Upper lobe of left lung (tissue), 6 donors: Measurements from ENCODE around the gene ATXN1. TPM values are rescaled to one million over a fixed set of nuclear protein-coding genes. Genes with fewer than 3 reads are reported as not detected.

Experiments
- ATAC-seq, 2 donors: fragments of 200-7000 bp; cut with Tn5 transposase; one replicate each; pipeline ENCODE4 v1.9.1; 2022; ENCODE audit warnings: mild to moderate bottlenecking in 2 of 2, moderate library complexity in 2 of 2; ENCODE audit not compliant: low FRiP score in 2 of 2
- DNase-seq, 2 donors: peaks; one replicate each; pipeline ENCODE4 v3.0.0-alpha.2; 2019 to 2020
- H3K27ac ChIP-seq, 4 donors: fragments of 200-600 bp; sonication (generic); one replicate each; pipeline ENCODE4 v1.5.1; 2016 to 2019
- H3K27me3 ChIP-seq, 4 donors: fragments of 200-600 bp; sonication (generic); one replicate each; pipeline ENCODE4 v1.5.1; 2017 to 2019
- H3K36me3 ChIP-seq, 4 donors: fragments of 200-600 bp; sonication (generic); one replicate each; pipeline ENCODE4 v1.5.1; 2016 to 2019
- H3K4me1 ChIP-seq, 4 donors: fragments of 200-600 bp; sonication (generic); one replicate each; pipeline ENCODE4 v1.5.1; 2018 to 2019
- H3K4me3 ChIP-seq, 4 donors: fragments of 200-600 bp; sonication (generic); one replicate each; pipeline ENCODE4 v1.5.1; 2017 to 2019; ENCODE audit warnings: mild to moderate bottlenecking in 2 of 4, moderate library complexity in 1 of 4
- H3K9me3 ChIP-seq, 4 donors: fragments of 200-600 bp; sonication (generic); one replicate each; pipeline ENCODE4 v1.5.1; 2018 to 2019
- EP300 ChIP-seq, 4 donors: sonication (generic); formaldehyde crosslinking; IDR thresholded peaks; one replicate each; pipeline ENCODE4 v1.5.1; 2017; ENCODE audit warnings: antibody characterized with exemption in 4 of 4, control low read depth in 2 of 4
- POLR2A ChIP-seq, 4 donors: fragments of 450-650 bp; IDR thresholded peaks; one replicate each; pipeline ENCODE4 v1.5.1; 2016 to 2017; ENCODE audit warnings: antibody characterized with exemption in 4 of 4, mild to moderate bottlenecking in 2 of 4
- POLR2AphosphoS5 ChIP-seq, 2 donors: sonication (generic); formaldehyde crosslinking; IDR thresholded peaks; one replicate each; pipeline ENCODE4 v1.5.1; 2017; ENCODE audit warnings: antibody characterized with exemption in 2 of 2
- WGBS, 2 donors: methylation state at CpG; one replicate each; pipeline ENCODE4 v1.1.5; 2017 to 2018; 5-methylcytosine and 5-hydroxymethylcytosine counted together
- total RNA-seq, 6 donors: library from RNA; depleted of rRNA in 4 of 6; stranded (reverse); fragments of >200 nt in 4 of 6; gene quantifications; one replicate each; pipeline versions ENCODE4 v1.1.0 to v1.2.1, GENCODE V29; 2016 to 2021
- TF ChIP-seq, protein P1 (sequence below), 6 experiments: fragments of 450-650 bp in 4 of 6; fragments of 200-600 bp in 2 of 6; sonication (generic) in 2 of 6; IDR thresholded peaks; one replicate each; pipeline ENCODE4 v1.5.1; 2016 to 2019; ENCODE audit warnings: antibody characterized with exemption in 6 of 6
- donor health status: DM: no; HTN: no; CAD: no; lungs with moderate emphysema.
- donor health status: DM: no; HTN: yes; CAD: no; lungs with severe emphysema.

ATXN1 gene
- total RNA-seq, 6 donors from 2014 or later = 44.2 to 106 (median 71.7) TPM

DNA sequence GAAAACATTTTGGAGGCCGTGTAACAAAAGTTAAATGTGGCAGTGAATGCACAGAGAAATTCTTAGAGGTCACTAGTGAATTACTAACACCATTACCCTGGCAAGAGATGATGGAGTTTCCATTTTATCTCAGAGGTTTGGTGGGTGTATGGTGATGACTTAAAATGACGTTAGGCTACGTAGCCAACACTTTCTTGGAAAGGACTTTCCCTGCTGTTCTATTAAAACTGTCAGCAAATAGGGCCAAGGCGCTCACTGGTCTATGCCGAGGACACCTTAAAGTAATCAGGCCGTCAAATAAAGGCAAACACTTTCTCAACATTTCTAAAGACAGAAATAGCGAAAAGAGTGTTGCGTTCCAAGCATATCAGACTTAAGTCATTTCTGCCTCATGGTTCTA is 362.1 kb downstream of the ATXN1 start:
- DNase-seq = no peak
- whole genome bisulfite sequencing, 2 donors = 82 to 86% methylated on average over 8 of the region's 8 CpGs
- no peak overlapping the region for H3K4me3 ChIP-seq
- H3K36me3 ChIP-seq = no peaks in the 10 kb centered on the region
- no peaks in the 10 kb centered on the region for H3K9me3 ChIP-seq
- no peak for ATAC-seq
- TF ChIP-seq POLR2AphosphoS5 (IDR thresholded peaks at IDR 0.05) (no peak), EP300 (IDR thresholded peaks at IDR 0.05) (no peak)
- no peak overlapping the region for H3K27ac ChIP-seq
- no peaks in the 10 kb centered on the region for H3K27me3 ChIP-seq
- H3K4me1 ChIP-seq = no peaks in the 10 kb centered on the region

DNA sequence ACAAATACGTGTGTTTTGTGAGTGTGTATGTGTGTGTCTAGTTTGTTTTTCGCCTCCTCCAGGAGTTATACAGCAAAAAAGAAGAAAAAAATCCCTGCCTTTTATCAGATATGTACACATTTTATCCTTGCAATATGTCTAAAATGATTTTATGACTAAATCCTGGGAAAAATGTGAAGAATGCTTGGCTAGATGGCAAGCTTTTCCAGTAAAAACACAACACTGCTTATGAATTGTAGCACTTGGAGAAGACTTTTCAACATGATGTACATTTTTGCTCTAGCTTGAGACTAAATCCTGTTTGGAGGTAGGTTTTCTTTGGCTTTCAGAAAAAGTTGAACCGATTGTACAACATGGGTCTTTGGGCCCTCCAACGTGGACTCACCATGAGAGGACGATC is 362.7 kb downstream of the ATXN1 start:
- Histone ChIP-seq H3K9me3 (no peaks in the 10 kb centered on the region), H3K36me3 (no peaks in the 10 kb centered on the region), H3K4me3 (no peak overlapping the region), H3K27ac (no peak overlapping the region), H3K27me3 (no peaks in the 10 kb centered on the region), H3K4me1 (no peaks in the 10 kb centered on the region)
- DNase-seq = no peak
- TF ChIP-seq EP300 (IDR thresholded peaks at IDR 0.05) (no peak), POLR2AphosphoS5 (IDR thresholded peaks at IDR 0.05) (no peak), POLR2A (IDR thresholded peaks at IDR 0.05) (no peak)
- TF ChIP-seq, protein P1, sequence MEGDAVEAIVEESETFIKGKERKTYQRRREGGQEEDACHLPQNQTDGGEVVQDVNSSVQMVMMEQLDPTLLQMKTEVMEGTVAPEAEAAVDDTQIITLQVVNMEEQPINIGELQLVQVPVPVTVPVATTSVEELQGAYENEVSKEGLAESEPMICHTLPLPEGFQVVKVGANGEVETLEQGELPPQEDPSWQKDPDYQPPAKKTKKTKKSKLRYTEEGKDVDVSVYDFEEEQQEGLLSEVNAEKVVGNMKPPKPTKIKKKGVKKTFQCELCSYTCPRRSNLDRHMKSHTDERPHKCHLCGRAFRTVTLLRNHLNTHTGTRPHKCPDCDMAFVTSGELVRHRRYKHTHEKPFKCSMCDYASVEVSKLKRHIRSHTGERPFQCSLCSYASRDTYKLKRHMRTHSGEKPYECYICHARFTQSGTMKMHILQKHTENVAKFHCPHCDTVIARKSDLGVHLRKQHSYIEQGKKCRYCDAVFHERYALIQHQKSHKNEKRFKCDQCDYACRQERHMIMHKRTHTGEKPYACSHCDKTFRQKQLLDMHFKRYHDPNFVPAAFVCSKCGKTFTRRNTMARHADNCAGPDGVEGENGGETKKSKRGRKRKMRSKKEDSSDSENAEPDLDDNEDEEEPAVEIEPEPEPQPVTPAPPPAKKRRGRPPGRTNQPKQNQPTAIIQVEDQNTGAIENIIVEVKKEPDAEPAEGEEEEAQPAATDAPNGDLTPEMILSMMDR (IDR thresholded peaks at IDR 0.05) = no peak
- no peak for ATAC-seq
- 82 to 99% methylated on average over 5 of the region's 5 CpGs for WGBS, 2 donors

DNA sequence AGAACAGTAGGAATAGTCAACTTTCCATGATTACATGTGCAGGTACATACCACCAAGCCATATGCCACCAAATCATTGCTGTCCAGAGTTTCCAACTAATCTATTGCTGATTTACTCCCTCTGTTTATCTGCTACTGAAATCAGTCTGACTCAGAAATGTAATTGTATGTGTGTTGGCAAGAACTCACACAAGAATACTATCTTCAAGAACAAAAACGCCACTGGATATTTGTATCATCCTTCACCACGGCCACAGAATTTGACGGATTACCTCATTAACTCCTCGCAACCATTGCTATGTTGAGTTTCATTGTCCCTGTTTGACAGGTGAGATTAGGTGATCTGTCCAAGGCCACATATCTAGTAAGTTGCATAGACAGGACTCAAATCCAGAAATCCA is 363.6 kb downstream of the ATXN1 start:
- TF ChIP-seq EP300 (IDR thresholded peaks at IDR 0.05) (no peak), POLR2A (IDR thresholded peaks at IDR 0.05) (no peak), POLR2AphosphoS5 (IDR thresholded peaks at IDR 0.05) (no peak)
- TF ChIP-seq, protein P1 (IDR thresholded peaks at IDR 0.05) = no peak
- no peaks in the 10 kb centered on the region for H3K9me3 ChIP-seq
- H3K4me3 ChIP-seq = no peak overlapping the region
- DNase-seq = no peak
- H3K27me3 ChIP-seq = no peaks in the 10 kb centered on the region
- H3K36me3 ChIP-seq = no peaks in the 10 kb centered on the region
- no peak overlapping the region for H3K27ac ChIP-seq
- no peaks in the 10 kb centered on the region for H3K4me1 ChIP-seq
- WGBS, 2 donors = 54 to 79% methylated on average over 4 of the region's 4 CpGs
- no peak for ATAC-seq

DNA sequence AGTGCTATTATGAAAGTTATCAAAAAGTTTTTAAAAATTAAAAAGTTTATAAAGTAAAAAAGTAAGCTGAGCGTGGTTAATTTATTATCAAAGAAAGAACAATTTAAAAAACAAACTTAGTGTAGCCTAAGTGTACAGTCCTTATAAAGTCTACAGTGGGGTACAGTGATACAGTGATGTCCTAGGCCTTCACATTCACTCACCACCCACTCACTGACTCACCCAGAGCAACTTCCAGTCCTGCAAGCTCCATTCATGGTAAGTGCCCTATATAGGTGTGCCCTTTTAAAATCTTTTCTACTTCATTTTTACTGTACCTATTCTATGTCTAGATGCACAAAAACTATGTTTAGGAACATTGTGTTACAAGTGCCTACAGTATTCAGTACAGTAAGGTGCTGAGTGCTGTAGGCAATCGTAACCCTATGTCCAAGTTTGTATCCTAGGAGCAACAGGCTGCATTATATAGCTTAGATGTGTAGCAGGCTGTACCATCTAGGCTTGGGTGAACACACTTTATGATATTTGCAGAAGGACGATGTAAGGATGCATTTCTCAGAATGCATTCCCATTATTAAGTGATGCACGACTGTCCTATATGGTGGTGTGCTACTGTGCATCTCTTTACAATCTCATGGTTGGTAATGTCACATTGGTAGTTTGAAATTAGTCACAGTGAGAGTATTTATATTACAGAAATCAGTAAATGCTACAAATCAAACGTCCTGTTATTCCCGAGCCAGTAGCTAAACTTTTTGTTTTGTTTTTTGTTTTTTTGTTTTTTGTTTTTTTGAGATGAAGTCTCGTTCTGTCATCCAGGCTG is 364.6 kb downstream of the ATXN1 start:
- no peak overlapping the region for H3K4me3 ChIP-seq
- WGBS, 2 donors = 88 to 93% methylated on average over 7 of the region's 7 CpGs
- ATAC-seq = no peak

DNA sequence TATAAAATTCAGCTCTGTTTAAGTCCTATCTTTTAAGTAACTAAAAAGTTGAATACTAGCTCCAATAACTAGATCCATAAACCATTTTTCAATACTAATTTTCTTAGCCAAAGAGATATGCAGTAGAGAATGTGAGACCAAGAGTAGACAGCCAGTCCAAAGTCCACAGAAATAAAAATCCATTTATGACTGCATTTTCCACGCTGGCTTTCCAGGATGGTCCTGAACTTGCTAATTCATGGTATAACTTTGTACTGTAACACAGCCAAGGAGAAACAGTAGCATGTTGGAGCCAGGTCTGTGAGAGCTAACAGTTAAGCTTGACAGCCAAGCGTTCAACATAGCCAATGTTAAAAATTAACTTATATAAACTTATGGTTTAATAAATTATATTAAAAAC is 366.6 kb downstream of the ATXN1 start:
- no peaks in the 10 kb centered on the region for H3K9me3 ChIP-seq
- TF ChIP-seq EP300 (IDR thresholded peaks at IDR 0.05) = no peak
- no peak for TF ChIP-seq POLR2AphosphoS5 (IDR thresholded peaks at IDR 0.05)
- TF ChIP-seq, protein P1 (IDR thresholded peaks at IDR 0.05) = no peak
- TF ChIP-seq POLR2A (IDR thresholded peaks at IDR 0.05) = no peak
- ATAC-seq = no peak
- peaks cover 0 to 12% (median 9%) of the 10 kb centered on the region in 4 donors for H3K4me1 ChIP-seq
- H3K36me3 ChIP-seq = no peaks in the 10 kb centered on the region
- no peak overlapping the region for H3K4me3 ChIP-seq
- no peak overlapping the region for H3K27ac ChIP-seq
- no peak for DNase-seq
- WGBS, 2 donors = 100% methylated on average over 2 of the region's 2 CpGs
- no peaks in the 10 kb centered on the region for H3K27me3 ChIP-seq

More for the DNA sequence above, 364.6 kb downstream of the ATXN1 start:
- Histone ChIP-seq H3K36me3 (no peaks in the 10 kb centered on the region), H3K27me3 (no peaks in the 10 kb centered on the region), H3K4me1 (peaks cover 0 to 7% (median 6%) of the 10 kb centered on the region in 4 donors), H3K27ac (no peak overlapping the region), H3K9me3 (no peaks in the 10 kb centered on the region)
- no peak for TF ChIP-seq POLR2AphosphoS5 (IDR thresholded peaks at IDR 0.05)
- TF ChIP-seq, protein P1 (IDR thresholded peaks at IDR 0.05) = no peak
- TF ChIP-seq EP300 (IDR thresholded peaks at IDR 0.05) = no peak
- TF ChIP-seq POLR2A (IDR thresholded peaks at IDR 0.05) = no peak
- DNase-seq = no peak
